Activated CD8-positive, alpha-beta memory T cell treated with anti-CD3 and anti-CD28 coated beads, Interleukin-2, amount 50 U/mL, for 1 hour (primary cell): ENCODE data around the gene RRAS.
A peak's percentile ranks its signal among the peaks of the same experiment; 100 is the strongest.

Experiments
- DNase-seq: peaks from one replicate; pipeline ENCODE4 v3.0.0-alpha.2; 2020; ENCODE audit errors: extremely low read depth

The RRAS gene

DNA sequence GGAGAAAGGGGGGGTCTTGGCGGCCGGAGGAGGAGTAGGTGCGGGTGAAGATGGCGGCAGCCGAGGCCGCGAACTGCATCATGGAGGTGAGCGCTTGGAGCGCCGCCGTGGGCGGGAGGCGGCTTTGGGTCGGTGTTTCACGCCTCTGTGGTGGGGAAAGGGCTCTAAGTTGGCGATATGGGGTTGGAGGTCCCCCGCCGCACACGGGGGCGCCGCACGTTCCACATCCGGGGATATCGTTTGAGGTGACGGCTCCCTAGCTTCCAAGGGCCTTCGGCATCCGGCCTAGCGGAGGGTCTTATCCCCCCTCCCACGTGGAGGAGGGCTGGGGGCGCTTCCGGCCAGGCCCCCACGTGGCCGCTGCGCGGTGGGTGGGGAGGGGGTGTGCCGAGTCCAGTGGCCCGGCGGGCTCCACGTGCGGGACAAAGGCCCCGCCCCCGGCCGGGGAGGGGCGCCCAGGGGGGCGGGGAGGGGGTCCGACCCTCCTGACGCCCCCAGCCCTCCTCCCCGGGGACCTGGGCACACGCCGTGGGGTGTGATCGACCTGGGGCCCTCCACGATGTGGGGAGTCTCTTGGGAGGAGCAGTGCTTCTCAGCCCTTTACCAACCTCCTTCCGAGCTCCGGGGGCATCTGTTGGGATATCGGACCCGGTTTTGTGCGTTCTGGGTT is 37.4 kb upstream of the RRAS start, which contains the start of gene PRMT1:
Gene PRMT1, plus strand, starts transcription at position 41 of the 670 bp plus-strand sequence. Its CDS starts 10 bp downstream, at position 51.
- no peak for DNase-seq

DNA sequence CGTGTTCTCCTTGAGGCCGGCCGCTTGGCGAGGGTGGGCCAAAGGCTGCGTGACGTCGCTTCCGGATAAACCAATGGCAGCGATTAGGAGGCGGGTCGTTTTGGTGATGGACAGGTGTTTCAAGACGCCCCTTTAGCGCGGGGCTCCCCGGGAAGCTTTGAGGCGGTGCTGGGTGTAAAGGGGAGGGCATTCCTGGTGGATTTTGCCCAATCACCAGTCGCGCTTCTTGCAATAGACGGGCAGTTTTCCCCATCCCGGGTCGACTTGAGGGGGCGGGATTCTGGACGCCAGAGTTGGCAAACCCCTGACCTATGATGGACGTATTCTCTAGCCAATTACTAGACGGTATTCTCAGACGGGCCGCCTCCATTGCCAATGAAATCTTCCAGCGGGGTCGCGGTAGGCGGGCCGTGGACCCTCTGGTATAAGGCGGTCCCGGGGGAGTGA is 36.9 kb upstream of the RRAS start:
- peak; percentile 98 for DNase-seq

DNA sequence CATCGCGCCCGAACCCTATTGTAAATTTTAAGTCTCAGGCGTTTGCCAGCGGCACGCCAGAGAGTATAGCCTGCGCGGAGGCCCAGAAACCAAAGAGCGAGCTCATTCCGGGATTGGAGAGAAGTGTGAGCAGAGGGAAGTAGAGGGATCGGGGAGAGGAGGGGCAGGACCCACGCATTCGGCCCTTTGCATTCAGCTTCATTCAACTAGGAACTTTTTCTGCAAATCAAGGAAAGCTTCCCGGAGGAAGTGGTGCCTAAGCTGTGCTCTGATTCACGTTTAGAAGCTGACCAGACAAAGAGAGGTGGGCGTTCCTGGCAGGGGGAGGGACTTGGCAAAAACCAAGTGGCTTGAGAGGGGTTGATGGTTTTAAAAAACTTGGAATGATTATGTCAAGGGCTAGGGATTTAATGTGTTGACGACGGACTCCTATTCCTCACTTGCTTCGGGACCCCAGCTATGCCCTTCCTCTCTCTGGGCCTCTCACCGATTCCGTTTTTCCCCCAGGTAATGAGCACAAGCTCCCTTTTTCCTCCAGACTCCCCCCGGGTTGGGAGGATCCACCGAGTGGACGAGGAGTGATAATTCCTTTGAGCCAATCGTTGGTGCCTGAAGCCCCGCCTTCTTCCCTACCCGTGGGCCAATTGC is 36.3 kb upstream of the RRAS start:
- no peak for DNase-seq

DNA sequence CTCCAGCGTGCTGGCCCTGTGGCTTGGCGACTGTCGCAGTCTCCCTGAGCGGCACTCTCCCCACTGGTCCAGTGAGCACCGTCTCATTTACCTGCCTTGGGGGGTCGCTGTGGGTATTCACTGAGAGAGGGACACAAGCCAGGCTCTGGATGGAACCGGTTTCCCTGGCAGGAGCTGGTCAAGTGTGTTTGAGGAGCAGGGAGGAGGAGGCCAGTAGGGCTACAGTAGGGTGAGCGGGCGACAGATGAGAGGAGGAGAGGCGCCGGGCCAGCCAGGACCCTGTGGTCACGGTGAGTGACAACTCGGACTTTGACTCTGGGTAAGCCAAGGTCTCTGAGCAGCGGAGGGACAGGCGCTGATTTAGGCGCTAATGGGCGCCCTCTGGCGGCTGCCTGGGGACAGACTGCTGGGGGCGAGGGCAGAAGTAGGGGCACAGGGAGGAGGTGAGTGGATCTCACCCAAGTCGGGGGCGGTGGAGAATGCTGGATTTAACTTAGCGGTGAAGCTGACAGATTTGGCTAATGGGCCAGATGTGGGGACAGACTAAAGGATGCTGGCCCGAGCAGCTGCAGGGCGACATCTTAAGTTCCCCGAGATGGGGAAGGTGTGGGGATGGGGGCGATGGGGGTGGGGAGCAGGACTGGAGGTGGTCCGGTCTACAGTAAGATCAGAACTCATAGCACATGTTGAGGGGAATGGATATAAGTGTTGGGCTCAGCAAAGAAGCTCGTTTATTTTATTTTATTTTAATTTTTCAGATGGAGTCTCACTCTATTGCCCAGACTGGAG is 32.4 kb upstream of the RRAS start:
- DNase-seq: no peak

DNA sequence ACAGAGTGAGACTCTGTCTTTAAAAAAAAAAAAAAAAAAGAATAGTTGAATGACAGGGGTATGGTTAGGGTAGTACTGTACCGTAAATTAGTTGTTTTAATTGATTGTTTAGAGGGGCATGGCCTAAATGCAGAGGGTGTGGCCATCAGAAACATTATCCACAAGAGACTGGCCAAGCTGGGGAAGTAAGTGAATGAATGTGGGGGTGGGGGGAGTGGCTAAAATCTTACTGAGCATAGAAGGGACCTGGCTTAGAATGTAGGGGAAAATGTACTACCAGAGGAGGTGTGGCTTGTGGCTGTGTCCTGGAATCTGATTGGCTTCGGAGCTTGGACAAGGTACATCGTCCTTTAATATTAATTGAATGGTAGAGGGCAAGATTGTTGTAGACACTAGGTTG is 29.6 kb upstream of the RRAS start:
- no peak for DNase-seq

DNA sequence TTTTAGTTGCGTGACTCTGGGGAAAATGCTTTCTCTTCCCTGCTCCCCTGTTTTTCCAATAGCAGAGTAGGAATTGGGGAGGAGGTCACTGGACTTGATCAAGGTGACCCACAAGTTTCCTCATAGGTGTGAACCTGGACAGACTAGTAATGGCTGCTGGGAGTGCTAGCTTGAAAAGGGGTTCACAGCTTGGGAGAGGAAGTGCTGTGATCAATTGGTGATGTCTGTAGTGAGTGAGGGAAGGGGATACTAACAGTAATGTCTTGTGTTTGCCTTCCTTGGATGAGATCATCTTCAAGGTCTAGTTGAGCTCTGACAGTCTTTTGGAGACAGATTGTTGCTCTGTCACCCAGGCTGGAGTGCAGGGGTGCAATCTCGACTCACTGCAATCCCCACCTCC is 27.5 kb upstream of the RRAS start:
- DNase-seq: no peak

DNA sequence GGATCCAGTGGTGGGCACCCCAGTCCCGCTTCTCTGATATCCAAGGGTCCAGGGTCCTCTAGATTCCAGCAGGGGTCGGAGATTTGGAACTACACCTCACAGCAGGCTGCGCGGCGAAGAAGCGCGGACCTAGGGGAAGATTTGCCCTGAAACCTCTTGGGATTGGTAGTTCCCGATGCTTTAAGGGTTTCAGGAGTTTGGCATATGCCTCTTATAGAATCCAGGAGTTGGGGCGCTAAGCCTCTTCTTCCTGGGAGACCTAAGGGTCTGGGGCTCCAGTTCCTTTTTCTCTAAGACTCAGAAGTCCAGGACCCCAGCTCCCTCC is 26.1 kb upstream of the RRAS start:
- DNase-seq: no peak

DNA sequence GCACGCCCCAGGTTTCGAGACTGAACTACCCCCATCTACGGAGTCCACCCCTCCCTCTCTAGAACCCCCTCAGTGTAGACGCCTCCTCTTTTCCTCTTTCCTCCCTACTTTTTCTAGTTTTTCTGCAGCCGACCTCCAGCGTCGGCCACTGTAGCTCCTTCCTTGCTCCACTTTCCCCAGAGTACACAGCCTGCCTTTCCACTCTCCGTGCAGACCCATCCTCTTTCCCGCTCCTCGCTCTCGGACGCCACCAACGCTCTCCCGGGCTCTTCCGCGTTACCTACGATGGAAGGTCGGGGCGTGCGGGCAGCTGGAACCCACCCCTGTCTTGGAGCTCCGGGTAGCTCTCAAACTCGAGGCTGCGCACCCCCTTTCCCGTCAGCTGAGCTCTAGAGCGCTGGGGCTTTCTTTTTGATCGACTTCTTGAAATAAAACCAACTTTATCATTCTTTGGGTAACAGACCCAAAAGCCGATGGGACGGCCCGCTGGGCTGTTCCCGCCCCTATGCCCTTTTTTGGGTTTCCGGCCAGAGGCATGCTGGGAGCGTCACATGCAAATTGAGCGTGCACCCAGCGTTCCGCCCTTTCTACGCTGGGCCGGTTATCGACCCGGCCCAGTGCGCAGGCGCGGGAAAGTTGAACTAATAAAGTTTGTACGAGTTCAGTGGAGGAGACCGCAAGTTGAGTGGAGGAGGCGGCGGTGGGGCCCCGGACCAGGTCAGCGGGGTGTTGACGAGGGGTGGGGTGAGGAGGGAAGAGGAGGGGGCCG is 25.6 kb upstream of the RRAS start, which contains the start of the genes BCL2L12 and IRF3:
Gene BCL2L12, plus strand, starts transcription at position 583 of the 769 bp plus-strand sequence. CDS start 760 bp downstream, outside the sequence.
Gene IRF3, minus strand, starts transcription at position 507 of the 769 bp plus-strand sequence. CDS start 1,019 bp downstream, outside the sequence.
- peak; percentile 97 for DNase-seq

DNA sequence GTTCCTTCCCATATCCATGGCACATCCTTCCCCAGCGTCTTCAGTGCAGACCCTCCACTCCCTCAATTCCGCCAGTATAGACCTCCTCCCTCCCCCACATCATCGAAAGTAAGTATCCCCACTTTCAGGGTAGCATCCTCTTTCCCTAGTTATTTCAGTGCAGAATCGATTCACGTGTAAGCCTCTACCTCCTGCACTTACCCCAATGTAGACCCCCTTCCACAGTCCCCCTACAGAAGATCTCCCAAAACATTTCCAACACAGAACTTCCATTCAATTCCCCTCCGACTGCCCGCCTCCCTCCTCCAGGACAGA is 25.1 kb upstream of the RRAS start:
- DNase-seq: no peak

DNA sequence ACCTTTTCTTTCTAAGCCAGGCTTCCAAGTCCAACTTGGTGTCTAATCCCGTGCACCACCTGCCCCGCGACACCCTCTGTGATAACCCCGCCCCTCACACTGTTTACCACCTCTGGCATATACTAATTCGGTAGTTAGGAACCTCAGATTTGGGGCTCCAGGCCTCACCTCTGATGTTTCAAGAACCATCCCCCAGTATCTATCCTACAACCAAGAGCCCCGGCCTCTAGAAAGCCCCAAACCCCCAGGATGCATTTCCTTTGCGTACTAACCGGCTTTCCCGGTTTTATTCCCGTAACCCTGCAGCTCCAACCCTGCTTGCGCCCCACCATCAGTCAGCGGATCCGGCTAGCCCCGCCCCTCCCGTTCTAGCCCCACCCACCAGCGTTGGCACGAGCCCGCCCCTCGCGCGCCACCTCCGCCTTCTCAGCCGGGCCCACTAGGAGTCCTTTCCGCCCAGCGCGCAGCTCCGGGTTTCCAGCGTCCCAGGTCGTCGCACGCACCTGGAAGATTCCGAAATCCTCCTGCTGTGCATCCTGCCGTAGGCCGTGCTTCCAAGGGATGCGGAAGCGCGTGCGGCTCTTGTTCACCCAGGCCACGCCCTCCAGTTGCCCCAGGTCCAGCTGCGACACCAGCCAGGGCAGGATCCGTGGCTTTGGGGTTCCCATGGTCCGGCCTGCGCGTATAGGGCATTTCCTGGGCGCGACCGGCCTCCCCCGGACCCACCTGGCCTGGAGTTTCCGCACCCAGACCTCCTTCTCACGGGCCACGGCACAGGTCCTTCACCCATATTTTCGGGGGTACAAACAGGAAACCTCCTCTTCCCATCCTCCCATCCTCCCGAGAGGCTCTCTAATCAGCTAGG is 24.5 kb upstream of the RRAS start:
- DNase-seq: peak; percentile 51

DNA sequence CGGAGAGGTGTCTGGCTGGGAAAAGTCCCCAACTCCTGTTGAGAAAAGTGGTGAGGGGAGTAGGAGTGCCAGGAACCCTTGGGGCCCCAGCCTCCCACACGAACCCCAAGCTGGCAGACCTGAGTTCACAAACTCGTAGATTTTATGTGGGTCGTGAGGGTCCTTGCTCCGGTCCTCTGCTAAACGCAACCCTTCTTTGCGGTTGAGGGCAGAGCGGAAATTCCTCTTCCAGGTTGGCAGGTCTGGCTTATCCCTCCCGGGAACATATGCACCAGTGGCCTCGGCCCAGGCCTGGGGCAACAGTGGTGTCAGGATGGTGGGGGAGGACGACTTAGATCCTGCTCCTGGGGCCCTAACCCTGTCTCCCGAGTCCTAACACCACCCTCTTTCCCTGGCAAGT is 23.3 kb upstream of the RRAS start:
- DNase-seq: no peak

DNA sequence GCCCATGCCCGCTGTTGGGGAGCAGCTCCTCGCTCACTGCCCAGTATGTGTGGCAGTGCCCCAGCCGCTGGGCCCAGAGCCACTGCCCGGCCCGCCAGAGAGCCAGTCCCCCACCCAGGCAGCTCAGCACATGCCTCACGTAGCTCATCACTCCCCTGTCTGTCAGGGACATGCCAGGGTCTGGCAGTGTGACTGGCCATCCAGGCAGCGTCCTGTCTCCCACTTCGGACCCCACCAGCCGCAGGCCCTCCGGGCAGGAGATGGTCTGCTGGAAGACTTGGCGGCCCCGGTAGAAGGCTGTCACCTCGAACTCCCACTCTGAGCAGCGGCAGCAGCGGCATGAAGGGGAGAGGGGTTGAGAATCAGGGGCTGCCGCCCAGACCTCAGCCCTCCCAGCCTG is 22.1 kb upstream of the RRAS start:
- no peak for DNase-seq

DNA sequence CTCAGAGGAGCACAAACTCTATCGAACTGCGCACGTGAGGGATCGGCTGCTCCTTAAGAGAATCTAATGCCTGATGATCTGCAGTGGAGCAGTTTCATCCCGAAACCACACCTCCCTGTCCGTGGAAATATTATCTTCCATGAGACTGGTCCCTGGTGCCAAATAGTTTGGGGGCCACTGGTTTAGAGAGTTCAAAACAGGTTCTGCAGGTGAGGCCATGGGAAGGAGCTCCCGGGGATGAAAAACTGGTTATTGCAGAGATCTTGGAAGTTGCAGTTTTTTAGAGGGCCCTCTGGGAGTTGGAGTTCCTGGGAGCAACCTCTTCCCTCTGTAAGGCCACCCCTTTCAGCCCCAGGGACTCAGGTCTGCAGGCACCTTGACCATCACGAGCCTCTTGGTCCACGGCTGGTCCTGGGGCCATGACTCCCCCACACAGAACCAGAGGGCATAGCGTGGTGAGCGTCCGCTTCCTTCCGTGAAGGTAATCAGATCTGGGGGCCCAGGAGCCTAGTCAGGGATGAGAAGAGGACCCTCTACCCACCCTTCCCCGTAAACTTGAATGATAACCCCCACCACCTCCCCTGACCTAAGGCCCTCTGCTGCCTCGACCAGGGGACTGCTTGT is 20.5 kb upstream of the RRAS start:
- no peak for DNase-seq

DNA sequence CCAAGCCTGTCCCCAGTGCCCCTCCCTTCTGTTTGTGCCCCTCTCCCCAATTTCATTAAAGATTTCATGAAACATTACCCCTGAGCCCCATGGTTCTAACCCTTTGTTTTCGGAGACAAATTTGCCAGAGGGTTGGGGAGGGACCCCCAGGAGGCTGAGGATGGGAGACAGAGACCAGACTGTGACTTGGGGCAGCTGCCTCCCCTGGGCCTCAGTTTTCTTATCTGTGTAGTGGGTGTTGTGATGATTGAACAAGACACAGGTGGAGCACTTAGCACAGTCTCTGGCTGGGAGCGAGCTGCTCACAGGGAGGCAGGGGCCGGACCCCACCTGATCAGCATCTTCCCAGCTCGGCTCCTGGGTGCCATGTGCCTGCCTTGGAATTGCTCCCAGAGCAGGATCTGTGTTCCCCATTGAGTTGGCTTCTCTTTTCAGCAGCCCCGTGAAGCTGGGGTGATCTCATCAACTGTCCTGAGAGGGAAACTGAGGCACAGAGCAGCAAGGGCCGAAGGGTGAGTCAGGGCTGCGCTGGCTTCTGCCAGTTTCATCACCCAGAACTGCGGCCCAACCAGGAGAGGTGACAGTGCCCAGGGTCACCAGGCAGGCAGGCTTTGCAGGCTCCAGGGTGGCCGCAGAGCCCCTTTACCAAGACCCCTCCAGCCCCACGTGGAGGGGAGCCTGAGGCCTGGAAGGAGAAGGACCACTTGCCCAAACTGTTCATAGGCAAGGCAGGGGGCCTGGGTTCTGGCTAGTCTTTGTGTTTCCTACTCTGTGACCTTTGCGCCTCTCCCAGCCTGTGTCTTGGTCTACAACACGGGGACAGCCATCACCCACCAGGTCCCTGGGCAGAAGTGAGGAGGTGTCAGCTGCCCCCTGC is 18.9 kb upstream of the RRAS start:
- DNase-seq: no peak

DNA sequence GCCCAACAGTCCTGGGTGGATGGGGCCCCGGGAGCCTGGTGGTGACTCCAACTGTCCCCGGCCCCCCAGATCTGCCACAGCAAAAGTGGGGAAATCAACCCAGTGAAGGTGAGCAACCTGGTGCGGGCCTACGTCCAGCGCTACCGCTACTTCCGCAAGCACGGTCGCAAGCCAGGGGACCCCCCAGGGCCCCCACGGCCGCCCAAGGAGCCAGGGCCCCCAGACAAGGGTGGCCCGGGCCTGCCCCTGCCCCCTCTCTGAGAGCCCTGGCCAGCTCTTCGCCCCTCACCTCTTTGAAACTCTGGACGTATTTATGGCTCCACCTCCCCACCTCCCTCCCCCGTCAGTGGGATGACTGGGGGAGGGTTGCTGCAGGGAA is 18.2 kb upstream of the RRAS start:
- DNase-seq: no peak

DNA sequence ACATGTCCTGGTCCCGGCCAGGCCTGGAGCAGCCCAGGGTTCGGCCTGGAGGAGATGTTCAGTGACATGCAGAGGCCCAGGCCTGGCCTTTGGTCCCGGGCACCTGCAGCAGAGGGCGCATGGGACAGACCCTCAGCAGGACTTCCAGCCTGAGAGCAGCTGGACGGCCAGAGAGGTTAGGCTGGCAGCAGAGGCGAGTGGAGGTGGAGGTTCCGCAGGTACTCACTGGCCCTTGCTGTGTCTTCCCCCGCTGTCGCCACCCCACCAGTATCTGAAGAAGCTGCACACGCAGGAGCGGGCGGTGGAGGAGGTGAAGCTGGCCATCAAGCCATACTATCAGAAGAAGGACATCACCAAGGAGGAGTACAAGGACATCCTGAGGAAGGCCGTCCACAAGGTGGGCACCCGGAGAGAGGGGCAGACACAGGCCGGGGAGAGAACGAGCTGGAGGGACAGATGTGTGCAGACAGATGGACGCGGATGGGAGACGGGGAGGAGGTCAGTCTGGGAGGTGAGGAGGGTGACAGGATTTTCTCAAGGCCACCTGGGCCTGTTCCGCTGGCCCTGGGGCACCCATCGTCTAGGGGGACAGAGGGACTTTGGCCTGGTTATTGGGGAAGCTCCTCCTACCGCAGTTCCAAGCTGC is 17.7 kb upstream of the RRAS start:
- DNase-seq: no peak

DNA sequence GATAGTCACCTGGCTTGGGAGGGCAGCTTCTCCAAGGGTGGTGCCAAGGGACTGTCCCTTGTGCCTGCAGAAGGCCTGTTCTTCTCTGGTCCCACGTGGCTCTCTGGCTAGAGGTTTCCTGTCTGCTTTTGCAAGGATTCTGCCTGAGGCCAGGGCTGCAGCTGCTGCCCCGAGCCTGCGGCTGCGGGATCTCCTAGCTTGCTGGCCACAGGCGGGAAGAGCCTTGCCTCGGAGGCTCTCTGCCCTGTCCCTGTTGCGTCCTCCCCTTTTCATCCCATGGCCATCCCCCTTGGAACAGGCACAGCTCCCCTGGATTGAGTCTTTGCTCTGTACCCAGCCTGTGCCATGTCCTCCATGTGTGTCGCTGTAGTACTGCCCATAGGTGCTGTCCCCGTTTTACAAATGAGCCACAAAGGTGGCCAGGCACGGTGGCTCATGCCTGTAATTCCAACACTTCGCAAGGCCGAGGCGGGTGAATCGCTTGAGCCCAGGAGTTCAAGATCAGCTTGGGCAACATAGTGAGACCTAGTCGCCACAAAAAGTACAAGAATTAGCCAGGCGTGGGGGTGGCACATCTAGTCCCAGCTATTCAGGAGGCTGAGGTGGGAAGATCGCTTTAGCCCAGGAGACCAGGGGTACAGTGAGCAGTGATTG is 16.6 kb upstream of the RRAS start:
- no peak for DNase-seq

DNA sequence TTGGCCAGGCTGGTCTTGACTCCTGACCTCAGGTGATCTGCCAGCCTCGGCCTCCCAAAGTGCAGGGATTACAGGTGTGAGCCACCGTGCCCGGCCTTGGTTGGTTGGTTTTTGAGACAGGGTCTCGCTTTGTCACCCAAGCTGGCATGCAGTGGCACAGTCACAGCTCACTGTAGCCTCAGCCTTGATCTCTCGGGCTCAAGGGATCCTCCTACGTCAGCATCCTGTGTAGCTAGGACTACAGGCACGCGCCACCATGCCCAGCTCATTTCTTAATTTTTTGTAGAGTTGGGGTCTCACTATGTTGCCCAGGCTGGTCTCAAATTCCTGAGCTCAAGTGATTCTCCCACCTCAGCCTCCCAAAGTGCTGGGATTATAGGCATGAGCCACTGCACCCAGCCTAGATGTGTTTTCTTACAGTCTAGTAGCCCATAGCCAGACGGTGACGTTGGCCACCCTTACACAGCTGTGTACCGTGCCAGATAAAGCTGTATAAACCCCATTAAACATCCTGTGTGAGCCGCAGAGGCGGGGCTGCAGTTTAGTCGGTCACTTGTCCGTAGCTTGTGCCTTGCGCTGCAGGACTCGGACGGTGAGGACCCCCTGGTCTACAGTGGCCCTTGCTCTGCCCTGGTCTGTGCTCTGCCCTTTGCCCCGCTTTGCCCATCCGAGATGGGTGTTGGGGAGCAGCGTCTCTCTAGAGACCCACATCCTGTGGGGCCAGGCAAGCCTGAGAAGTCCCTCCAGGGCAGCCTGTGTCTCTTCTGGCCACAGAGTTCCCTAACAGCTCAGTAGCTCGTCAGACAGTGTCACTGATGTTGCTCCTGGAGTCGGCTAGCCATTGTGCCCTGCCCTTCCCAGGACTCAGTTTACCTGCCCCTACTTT is 15.9 kb upstream of the RRAS start:
- no peak for DNase-seq
